ENCODE measurements around the gene OR4C46. TPM values are rescaled to one million over a fixed set of nuclear protein-coding genes. Genes with fewer than 3 reads are reported as not detected.
"Not testable (repeated sequence)": the region's sequence is repeated elsewhere in the genome, so short reads cannot be mapped to it uniquely, and the experiment has no call there.

OR4C46 gene
- not detected in 2 replicates for total RNA-seq

DNA sequence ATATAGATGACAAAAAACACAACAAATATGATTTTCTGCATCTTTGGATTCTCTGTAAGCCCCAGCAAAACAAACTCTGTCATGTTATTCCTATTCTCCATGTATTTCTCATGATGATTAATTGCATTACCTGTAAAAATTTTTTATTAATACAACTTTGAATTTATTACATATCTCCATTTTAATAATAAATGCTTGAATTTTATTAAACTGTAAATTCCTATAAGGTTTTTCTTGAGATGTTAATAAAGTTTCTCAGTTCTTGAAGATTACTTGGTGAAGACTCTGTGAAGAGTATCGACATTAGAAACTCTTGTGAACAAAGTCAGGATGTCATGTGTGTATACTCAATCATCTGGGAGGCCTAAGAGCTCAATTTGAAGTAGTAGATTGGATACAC is at the start of gene OR4C46:
OR4C46 (minus strand) TSS at position 101 of the 400 bp plus-strand sequence; CDS start at position 101, 0 bp downstream.
- H3K4me3 ChIP-seq (ENCODE audit: low read depth, low read length): no peak within 1 kb of the TSS

DNA sequence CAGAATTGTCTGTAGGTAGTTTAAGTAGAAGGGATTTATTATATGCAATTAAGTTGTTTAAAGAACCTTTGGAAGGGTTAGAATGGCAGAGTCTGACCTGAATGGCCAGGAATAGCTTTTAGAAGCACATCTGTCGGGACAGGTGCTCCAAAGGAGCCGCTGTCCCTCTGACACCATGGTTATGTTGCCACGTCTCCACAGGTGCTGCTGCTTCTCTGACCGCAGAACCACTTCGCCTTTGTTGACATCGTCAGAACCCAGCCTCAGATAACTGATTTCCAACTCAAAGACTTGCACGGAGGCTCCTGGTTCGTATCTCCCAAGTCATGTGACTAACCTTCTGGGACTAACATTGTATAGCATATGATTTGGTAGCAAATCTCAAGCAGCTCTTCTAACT is 41.8 kb upstream of the OR4C46 start:
- not testable (repeated sequence) for H3K27me3 ChIP-seq (ENCODE audit: control insufficient read depth, insufficient read depth, low read length); H3K4me3 ChIP-seq (ENCODE audit: low read depth, low read length); DNase-seq (ENCODE audit: low read depth); H3K36me3 ChIP-seq (ENCODE audit: control insufficient read depth, insufficient read depth, low read length)

More for the DNA sequence above, at the start of gene OR4C46:
- Histone ChIP-seq H3K36me3 (ENCODE audit: control insufficient read depth, insufficient read depth, low read length) (no peaks in the 10 kb centered on the region), H3K27me3 (ENCODE audit: control insufficient read depth, insufficient read depth, low read length) (no peaks in the 10 kb centered on the region)
- TF ChIP-seq, protein P1, sequence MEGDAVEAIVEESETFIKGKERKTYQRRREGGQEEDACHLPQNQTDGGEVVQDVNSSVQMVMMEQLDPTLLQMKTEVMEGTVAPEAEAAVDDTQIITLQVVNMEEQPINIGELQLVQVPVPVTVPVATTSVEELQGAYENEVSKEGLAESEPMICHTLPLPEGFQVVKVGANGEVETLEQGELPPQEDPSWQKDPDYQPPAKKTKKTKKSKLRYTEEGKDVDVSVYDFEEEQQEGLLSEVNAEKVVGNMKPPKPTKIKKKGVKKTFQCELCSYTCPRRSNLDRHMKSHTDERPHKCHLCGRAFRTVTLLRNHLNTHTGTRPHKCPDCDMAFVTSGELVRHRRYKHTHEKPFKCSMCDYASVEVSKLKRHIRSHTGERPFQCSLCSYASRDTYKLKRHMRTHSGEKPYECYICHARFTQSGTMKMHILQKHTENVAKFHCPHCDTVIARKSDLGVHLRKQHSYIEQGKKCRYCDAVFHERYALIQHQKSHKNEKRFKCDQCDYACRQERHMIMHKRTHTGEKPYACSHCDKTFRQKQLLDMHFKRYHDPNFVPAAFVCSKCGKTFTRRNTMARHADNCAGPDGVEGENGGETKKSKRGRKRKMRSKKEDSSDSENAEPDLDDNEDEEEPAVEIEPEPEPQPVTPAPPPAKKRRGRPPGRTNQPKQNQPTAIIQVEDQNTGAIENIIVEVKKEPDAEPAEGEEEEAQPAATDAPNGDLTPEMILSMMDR (IDR thresholded peaks at IDR 0.05; ENCODE audit: insufficient read depth, low read length, poor library complexity, severe bottlenecking): no peak
- DNase-seq (ENCODE audit: low read depth): no peak

DNA sequence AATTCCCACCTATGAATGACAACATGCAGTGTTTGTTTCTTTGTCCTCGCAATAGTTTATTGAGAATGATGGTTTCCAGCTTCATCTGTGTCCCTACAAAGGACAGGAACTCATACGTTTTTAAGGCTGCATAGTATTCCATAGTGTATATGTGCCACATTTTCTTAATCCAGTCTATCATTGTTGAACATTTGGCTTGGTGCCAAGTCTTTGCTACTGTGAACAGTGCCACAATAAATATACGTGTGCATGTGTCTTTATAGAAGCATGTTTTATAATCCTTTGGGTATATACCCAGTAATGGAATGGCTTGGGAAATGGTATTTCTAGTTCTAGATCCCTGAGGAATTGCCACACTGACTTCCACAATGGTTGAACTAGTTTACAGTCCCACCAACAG is 42.4 kb downstream of the OR4C46 start:
- H3K27me3 ChIP-seq (ENCODE audit: control insufficient read depth, insufficient read depth, low read length); H3K4me3 ChIP-seq (ENCODE audit: low read depth, low read length); DNase-seq (ENCODE audit: low read depth); H3K36me3 ChIP-seq (ENCODE audit: control insufficient read depth, insufficient read depth, low read length): not testable (repeated sequence)

DNA sequence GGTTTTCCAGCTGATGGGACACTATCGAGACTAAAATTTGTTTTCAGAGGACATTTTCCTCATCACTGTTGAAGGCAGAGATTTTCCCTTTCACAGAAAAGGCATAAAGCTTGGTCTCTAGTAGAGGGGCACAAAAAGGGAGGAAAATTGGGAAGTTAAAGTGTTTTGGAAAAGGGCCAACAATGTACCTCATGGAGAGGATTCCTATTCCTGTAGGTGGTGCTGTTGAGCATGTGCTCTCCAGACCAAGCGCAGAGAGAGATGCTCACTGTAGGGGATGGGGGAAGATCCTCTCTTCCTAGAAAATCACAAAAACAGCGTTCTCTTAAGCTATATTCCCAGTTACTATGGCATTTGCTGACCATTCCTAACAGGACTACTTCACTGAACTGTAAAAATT is 44.9 kb downstream of the OR4C46 start:
- H3K4me3 ChIP-seq (ENCODE audit: low read depth, low read length): no peak overlapping the region
- TF ChIP-seq, protein P1 (IDR thresholded peaks at IDR 0.05; ENCODE audit: insufficient read depth, low read length, poor library complexity, severe bottlenecking): no peak
- no peaks in the 10 kb centered on the region for H3K36me3 ChIP-seq (ENCODE audit: control insufficient read depth, insufficient read depth, low read length)
- no peaks in the 10 kb centered on the region for H3K27me3 ChIP-seq (ENCODE audit: control insufficient read depth, insufficient read depth, low read length)
- no peak for DNase-seq (ENCODE audit: low read depth)

DNA sequence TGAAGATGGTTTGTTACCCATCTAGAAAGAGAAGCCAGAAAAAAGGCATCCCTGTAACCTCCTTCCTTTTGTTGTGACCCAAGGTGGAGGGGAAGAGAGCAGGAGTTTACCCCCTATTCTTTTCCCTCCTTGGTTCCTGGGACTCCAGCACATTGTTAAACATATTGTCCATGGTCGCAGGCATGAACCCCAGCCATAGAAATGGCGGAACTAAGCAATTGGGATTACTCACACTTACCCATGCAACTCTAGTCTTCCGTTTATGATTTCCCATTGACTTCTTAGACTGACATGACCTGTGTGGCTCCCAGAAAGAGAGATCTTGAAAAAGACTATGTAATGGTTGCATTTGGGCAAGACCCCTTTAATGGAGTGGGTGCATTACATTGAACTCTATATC is 45.4 kb downstream of the OR4C46 start:
- Histone ChIP-seq H3K36me3 (ENCODE audit: control insufficient read depth, insufficient read depth, low read length) (no peaks in the 10 kb centered on the region), H3K27me3 (ENCODE audit: control insufficient read depth, insufficient read depth, low read length) (no peaks in the 10 kb centered on the region), H3K4me3 (ENCODE audit: low read depth, low read length) (no peak overlapping the region)
- TF ChIP-seq, protein P1 (IDR thresholded peaks at IDR 0.05; ENCODE audit: insufficient read depth, low read length, poor library complexity, severe bottlenecking): no peak
- DNase-seq (ENCODE audit: low read depth): no peak

Other genes starting within 250 kb of the OR4C46 start
- not detected in 2 replicates for gene OR4A5, start 102.8 kb upstream of the OR4C46 start, total RNA-seq

All from kidney epithelial cell (primary cell).